ENCODE measurements around the gene TSC22D4. TPM values are rescaled to one million over a fixed set of nuclear protein-coding genes. Genes with fewer than 3 reads are reported as not detected.
A peak's percentile ranks its signal among the peaks of the same experiment; 100 is the strongest.
"Not testable (repeated sequence)": the region's sequence is repeated elsewhere in the genome, so short reads cannot be mapped to it uniquely, and the experiment has no call there.

TSC22D4 gene
- total RNA-seq, 2 experiments from 2014 or later: 46.0 to 48.7 TPM

DNA sequence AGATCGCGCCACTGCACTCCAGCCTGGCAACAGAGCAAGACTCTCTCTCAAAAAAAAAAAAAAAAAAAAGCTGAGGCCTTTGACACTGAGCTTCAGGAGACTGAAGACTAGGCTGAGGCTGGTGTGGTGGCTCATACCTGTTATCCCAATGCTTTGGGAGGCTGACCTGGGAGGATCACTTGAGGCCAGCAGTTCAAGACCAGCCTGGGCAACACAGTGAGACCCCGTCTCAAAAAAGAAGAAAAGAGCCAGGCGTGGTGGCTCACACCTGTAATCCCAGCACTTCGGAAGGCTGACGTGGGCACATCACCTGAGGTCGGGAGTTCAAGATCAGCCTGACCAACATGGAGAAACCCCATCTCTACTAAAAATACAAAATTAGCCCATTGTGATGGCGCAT lies 31.7 kb downstream of the TSC22D4 start:
- H3K4me3 Mint-ChIP-seq; intact Hi-C loops (cut with micrococcal nuclease); H3K36me3 Mint-ChIP-seq (ENCODE audit: low read depth); H3K27me3 Mint-ChIP-seq (ENCODE audit: low read depth); H3K27ac Mint-ChIP-seq; H3K9me3 Mint-ChIP-seq; DNase-seq: not testable (repeated sequence)
- CTCF ChIA-PET: interaction anchor here (0.6 to 1.6 kb wide), 3 partner anchors 7 to 35 kb away, joined by 3 read pairs; no protein-coding TSS in a partner anchor
- peaks cover 20% of the 10 kb centered on the region for H3K4me1 Mint-ChIP-seq (ENCODE audit: low read depth)

DNA sequence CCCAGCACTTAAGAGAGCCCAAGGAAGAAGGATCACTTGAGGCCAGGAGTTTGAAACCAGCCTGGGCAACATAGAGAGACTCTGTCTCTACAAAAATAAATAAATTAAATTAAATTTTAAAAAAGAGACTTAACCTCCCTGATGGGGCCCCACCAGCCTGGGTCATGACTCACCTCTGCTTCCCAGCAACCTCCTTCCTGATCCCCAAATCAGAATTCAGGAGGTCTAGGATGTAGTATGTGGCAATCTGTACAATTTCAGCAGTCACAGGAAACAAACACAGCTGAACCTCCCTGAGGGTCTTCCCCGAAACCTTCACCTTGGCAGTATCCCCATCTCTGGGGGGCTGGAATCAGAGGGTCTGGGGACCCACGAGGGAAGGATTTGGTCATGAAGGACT lies 33.0 kb downstream of the TSC22D4 start:
- Mint-ChIP-seq H3K4me1 (ENCODE audit: low read depth) (peaks cover 20% of the 10 kb centered on the region), H3K36me3 (ENCODE audit: low read depth) (no peaks in the 10 kb centered on the region), H3K27me3 (ENCODE audit: low read depth) (no peaks in the 10 kb centered on the region), H3K9me3 (no peaks in the 10 kb centered on the region), H3K4me3 (no peak overlapping the region), H3K27ac (no peak overlapping the region)
- CTCF ChIA-PET: interaction anchor here (0.7 to 1.7 kb wide), 4 partner anchors 9 to 184 kb away, joined by 3 read pairs; no protein-coding TSS in a partner anchor
- intact Hi-C loops (cut with micrococcal nuclease): no loop called here
- no peak for DNase-seq

DNA sequence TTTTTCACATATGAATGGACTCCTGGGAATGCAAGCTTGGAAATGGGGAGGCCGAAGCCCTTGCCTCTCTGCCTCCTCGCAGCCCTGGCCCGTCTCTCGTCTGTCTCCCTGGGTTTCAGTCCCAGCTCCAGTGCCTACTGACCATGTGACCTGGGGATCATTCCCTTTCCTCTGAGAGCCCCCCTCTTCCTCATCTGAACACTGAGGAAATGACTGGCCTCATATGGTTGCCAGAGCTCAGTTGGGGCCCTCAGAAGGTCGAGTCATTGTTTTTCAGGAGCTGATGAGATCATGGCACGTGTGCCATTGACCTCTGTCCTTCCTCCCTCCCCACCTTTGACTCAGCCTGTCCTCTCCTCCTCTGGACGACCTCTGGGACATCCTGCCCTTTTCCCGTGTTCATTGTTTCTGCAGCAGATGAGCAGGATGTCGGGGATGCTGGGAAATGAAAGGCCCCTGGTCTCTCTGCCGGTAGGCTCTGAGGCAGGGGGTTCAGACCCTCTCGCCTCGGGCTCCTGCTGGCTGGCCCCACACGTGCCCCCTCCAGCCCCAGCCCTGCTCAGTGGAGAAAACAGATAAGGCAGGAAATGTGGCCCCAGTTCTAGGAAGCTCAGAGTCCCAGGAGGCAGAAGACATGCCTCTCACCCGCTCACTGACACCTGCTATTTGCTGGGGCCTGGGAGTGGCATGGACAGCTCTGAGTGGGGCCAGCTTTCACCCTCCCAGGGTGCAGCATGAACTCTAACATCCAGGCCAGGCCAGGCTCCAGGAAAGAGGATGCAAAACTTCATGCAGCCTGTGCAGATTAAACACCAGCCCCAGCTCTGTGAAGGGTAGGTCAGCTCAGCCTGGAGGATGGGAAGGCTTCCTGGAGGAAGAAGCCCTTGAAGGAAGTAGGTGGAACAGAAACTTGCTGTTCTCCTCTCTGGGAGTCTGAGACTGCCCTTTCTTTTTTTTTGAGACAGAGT lies 34.4 kb downstream of the TSC22D4 start:
- H3K4me1 Mint-ChIP-seq (ENCODE audit: low read depth): peaks cover 14% of the 10 kb centered on the region
- no peak overlapping the region for H3K4me3 Mint-ChIP-seq
- peak overlapping the region; percentile 63 for H3K27ac Mint-ChIP-seq
- no peaks in the 10 kb centered on the region for H3K9me3 Mint-ChIP-seq
- H3K36me3 Mint-ChIP-seq (ENCODE audit: low read depth): no peaks in the 10 kb centered on the region
- CTCF ChIA-PET: interaction anchor here (0.5 to 1.7 kb wide), 7 partner anchors 9 to 312 kb away, joined by 3 to 6 read pairs (median 3); no protein-coding TSS in a partner anchor
- peak; percentile 45 for DNase-seq
- H3K27me3 Mint-ChIP-seq (ENCODE audit: low read depth): no peaks in the 10 kb centered on the region
- intact Hi-C loops (cut with micrococcal nuclease): no loop called here

DNA sequence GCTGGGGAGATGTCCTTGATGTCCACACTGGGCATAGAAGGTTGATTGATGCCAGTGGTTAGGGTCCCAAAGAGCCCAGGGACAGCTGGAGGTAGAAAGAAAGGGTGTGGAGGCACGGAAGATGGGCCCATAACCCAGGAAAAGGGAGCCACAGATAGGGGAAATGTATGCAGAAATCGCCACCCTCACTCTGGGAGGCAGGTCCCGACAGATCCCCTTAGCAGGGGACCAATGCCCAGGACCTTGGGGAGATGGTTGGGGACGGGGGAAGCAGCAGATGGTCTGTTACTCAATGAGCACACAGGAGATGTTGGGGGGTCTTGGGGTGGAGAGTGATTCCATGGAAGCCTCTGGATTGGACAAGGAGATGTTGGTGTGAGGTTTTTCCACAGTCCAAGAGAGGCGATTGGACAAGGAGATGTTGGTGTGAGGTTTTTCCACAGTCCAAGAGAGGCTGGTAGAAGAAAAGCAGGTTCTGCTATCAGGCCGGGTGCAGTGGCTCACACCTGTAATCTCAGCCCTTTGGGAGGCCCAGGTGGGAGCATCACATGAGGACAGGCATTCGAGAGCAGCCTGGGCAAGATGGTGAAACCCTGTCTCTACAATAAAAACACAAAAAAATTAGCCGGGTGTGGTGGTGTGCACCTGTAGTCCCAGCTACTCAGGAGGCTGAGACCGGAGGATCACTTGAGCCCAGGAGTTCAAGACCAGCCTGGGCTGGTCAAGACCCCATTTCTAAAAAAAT lies 35.7 kb downstream of the TSC22D4 start:
- H3K4me3 Mint-ChIP-seq: no peak overlapping the region
- H3K27me3 Mint-ChIP-seq (ENCODE audit: low read depth): no peaks in the 10 kb centered on the region
- CTCF ChIA-PET: interaction anchor here (0.6 to 1.4 kb wide), 3 partner anchors 13 to 262 kb away, joined by 3 to 4 read pairs (median 3); no protein-coding TSS in a partner anchor
- no peaks in the 10 kb centered on the region for H3K36me3 Mint-ChIP-seq (ENCODE audit: low read depth)
- H3K27ac Mint-ChIP-seq: no peak overlapping the region
- no peaks in the 10 kb centered on the region for H3K9me3 Mint-ChIP-seq
- peaks cover 14% of the 10 kb centered on the region for H3K4me1 Mint-ChIP-seq (ENCODE audit: low read depth)
- DNase-seq: no peak
- intact Hi-C loops (cut with micrococcal nuclease): no loop called here

DNA sequence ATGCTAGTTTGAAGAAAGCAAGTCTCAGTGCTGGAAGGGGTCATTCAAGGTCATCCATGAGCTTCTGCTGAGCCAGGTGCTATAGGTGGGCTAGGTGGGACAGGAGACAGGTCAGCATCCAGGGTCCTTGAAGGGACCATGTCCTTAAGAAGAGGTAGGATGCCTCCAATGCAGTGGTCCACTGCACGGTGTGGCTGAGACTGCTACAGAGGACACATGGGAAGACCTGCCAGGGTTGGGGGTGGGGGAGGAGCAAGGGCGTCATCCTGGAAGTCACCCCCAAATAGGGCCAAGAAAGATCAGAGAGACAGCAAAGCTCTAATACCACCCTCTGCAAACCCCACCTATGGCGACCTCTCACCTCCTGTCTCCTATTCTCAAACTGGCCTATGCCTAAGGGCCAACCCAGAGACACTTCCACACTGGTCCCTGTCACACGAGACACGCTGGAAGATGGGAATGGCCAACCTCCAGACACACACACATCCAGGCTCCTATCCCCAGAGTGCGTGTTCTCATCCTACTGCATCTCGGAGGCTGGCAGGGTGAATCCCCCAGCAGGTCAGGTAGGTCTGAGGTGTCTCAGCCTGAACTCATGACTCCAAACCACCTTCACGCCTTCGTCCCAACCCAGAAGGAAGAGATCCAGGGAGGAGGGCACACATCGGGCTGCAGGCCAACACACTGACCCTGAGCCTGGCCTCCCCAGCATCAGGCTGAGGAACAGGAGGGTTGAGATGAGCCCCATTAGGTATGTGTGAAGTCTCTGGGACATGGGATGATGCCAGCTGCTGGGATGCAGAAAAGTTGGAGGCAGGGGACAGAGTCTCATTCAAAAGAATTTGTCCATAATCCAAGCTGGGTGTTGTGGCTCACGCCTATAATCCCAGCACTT lies 37.1 kb downstream of the TSC22D4 start:
- no peak for DNase-seq
- intact Hi-C loops (cut with micrococcal nuclease): no loop called here
- no peaks in the 10 kb centered on the region for H3K9me3 Mint-ChIP-seq
- no peak overlapping the region for H3K27ac Mint-ChIP-seq
- no peak overlapping the region for H3K4me3 Mint-ChIP-seq
- CTCF ChIA-PET: interaction anchor here (0.6 to 0.8 kb wide), 2 partner anchors 66 to 263 kb away, joined by 3 read pairs; no protein-coding TSS in a partner anchor
- no peaks in the 10 kb centered on the region for H3K36me3 Mint-ChIP-seq (ENCODE audit: low read depth)
- H3K4me1 Mint-ChIP-seq (ENCODE audit: low read depth): peaks cover 14% of the 10 kb centered on the region
- H3K27me3 Mint-ChIP-seq (ENCODE audit: low read depth): no peaks in the 10 kb centered on the region

DNA sequence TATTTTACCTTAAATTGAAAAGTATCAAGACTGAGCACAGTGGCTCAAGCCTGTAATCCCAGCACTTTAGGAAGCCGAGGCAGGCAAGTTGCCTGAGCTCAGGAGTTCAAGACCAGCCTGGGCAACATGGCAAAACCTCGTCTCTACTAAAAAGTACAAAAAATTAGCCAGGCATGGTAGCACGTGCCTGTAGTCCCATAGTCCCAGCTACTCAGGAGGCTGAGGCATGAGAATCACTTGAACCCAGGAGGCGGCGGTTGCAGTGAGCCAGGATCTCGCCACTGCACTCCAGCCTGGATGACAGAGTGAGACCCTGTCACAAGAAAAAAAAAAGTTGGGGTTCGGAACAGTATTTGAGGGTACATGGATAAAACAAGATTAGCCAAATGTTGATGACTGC lies 39.8 kb downstream of the TSC22D4 start:
- CTCF ChIA-PET: interaction anchor here (2.7 kb wide), 1 partner anchor 11 kb away, joined by 10 read pairs; no protein-coding TSS in a partner anchor
- H3K4me3 Mint-ChIP-seq; intact Hi-C loops (cut with micrococcal nuclease); H3K27me3 Mint-ChIP-seq (ENCODE audit: low read depth); H3K27ac Mint-ChIP-seq; DNase-seq; H3K9me3 Mint-ChIP-seq: not testable (repeated sequence)
- H3K4me1 Mint-ChIP-seq (ENCODE audit: low read depth): peaks cover 17% of the 10 kb centered on the region
- H3K36me3 Mint-ChIP-seq (ENCODE audit: low read depth): peaks cover 17% of the 10 kb centered on the region

DNA sequence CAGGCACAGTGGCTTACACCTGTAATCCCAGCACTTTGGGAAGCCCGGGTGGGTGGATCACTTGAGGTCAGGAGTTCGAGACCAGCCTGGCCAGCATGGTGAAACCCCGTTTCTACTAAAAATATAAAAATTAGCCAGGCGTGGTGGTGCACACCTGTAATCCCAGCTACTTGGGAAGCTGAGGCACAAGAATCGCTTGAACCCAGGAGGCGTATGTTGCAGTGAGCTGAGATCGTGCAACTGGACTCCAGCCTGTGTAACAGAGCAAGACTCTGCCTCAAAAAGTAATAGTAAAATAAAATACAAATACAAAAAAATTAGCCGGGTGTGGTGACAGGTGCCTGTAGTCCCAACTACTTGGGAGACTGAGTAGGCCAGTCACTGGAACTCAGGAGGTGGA lies 40.3 kb downstream of the TSC22D4 start:
- H3K9me3 Mint-ChIP-seq; H3K27ac Mint-ChIP-seq; H3K27me3 Mint-ChIP-seq (ENCODE audit: low read depth); H3K4me3 Mint-ChIP-seq; DNase-seq; intact Hi-C loops (cut with micrococcal nuclease): not testable (repeated sequence)
- Mint-ChIP-seq H3K36me3 (ENCODE audit: low read depth) (peaks cover 22% of the 10 kb centered on the region), H3K4me1 (ENCODE audit: low read depth) (peaks cover 21% of the 10 kb centered on the region)
- CTCF ChIA-PET: interaction anchor here (0.7 to 2.7 kb wide), 2 partner anchors 11 to 706 kb away, joined by 3 to 10 read pairs; no protein-coding TSS in a partner anchor

DNA sequence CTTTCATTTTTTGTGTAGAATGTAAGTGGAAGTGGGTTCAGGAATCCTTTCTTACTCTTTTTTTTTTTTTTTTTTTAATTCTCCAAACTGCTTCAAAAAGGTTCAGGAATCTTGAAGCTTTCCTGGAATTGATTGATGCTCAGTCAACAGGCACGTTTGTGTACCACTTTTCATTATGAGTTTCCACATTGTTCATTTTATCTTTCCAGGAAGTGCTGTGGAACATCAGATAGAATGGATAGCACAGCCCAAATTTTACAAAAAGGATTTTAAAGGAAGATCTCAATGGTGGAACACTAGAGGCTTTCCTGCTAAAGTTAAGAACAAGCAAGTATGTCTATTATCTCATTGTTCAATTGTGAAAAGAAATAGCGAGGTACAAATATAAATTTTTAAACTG lies 40.8 kb downstream of the TSC22D4 start:
- CTCF ChIA-PET: interaction anchor here (0.6 to 2.7 kb wide), 4 partner anchors 12 to 706 kb away, joined by 3 to 10 read pairs (median 6); no protein-coding TSS in a partner anchor
- DNase-seq: no peak
- Mint-ChIP-seq H3K4me1 (ENCODE audit: low read depth) (peaks cover 26% of the 10 kb centered on the region), H3K36me3 (ENCODE audit: low read depth) (peaks cover 26% of the 10 kb centered on the region), H3K27me3 (ENCODE audit: low read depth) (no peaks in the 10 kb centered on the region), H3K9me3 (no peaks in the 10 kb centered on the region), H3K4me3 (no peak overlapping the region), H3K27ac (peak overlapping the region; percentile 50)
- intact Hi-C loops (cut with micrococcal nuclease): no loop called here

DNA sequence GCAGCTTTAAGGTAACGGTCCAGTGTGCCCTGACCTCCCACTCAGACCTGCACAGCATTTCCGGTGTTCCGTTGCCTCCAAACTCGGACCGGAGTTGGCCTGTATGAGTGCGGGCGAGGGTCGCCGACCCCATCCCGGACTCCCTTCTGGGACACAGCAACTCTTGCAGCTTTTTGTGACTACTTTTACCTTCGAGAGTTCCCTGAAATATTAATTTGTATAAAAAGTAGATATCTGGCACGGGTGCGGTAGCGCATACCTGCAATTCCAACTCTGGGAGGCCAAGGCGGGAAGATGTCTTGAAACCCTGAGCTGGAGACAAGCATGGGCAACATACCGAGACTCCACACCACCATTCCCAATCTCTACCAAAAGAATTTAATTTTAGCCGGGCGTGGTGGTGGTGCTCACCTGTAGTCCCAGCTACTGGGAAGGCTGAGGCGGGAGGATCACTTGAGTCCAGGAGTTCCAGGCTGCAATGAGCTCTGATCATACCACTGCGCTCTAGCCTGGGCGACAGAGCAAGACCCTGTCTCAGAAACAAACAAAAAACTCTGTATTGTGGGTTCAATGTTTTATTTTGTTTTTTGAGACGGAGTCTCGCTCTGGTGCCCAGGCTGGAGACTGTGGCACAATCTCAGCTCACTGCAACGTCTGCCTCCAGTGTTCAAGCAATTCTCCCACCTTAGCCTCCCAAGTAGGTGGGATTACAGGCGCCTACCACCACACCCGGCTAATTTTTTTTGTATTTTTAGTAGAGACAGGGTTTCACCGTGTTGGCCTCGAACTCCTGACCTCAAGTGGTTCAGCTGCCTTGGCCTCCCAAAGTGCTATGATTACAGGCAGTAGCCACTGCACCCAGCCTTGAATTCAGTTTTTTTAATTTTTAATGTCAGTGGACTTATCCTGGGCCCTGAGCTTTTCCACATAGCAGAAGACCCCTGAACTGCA lies 41.6 kb downstream of the TSC22D4 start:
- peaks cover 34% of the 10 kb centered on the region for H3K4me1 Mint-ChIP-seq (ENCODE audit: low read depth)
- peak overlapping the region; percentile 97 for H3K27ac Mint-ChIP-seq
- no peaks in the 10 kb centered on the region for H3K27me3 Mint-ChIP-seq (ENCODE audit: low read depth)
- CTCF ChIA-PET: interaction anchor here (0.6 to 1.4 kb wide), 7 partner anchors 15 to 707 kb away, joined by 3 to 8 read pairs (median 4); partner anchors contain the start of gene POP7
- peak overlapping the region; percentile 94 for H3K4me3 Mint-ChIP-seq
- no peak for DNase-seq
- intact Hi-C loops (cut with micrococcal nuclease): no loop called here
- peaks cover 34% of the 10 kb centered on the region for H3K36me3 Mint-ChIP-seq (ENCODE audit: low read depth)
- no peaks in the 10 kb centered on the region for H3K9me3 Mint-ChIP-seq

DNA sequence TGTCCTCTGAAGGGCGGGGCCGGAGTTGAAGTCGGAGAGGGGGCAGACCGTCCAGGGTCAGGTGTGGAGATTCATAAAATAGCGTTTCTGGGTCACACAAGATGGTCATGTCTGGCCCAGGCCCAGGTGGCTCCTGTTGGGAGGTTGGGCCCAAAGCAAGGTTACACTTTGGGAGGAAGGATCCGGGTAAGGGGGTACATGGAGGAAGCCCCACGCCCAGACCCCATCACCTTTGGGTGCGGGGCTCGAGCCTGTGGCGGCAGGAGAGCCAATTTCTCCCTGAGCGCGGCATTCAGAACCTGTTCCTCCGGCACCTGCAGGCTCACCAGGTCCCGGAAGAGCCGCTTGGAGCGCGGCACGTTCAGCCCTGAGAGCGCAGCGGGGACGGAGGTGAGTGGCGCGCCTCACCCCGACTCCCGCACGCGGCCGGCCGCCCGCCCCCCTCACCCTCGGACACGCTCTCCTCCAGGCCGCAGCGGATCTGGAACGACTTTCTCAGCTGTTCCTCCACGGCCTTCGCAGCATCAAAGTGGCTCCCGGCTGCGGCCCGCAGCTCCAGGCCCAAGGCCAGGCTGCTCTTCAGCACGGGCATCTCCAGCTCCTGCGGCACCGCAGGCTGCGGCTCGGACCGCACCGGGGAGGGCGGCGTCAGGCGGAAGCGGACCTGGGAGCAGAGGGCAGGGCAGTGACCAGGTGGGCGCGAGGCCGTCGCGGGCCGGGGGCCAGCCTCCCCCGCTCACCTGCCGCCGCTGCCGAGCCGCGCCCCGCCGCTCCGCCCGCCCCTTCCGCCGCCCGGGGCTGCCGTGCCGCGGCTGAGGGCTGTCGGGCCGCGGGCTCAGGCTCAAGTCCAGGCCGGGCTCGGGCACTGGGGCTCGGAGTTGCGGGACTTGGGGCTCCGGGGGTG lies 43.4 kb downstream of the TSC22D4 start:
- intact Hi-C loops (cut with micrococcal nuclease): loop anchor here (1.0 kb wide), 4 partner anchors 7 to 287 kb away; partner anchors contain the start of genes LAMTOR4, TSC22D4 and ZCWPW1
- Mint-ChIP-seq H3K27me3 (ENCODE audit: low read depth) (no peaks in the 10 kb centered on the region), H3K4me3 (peak overlapping the region; percentile 94), H3K9me3 (no peaks in the 10 kb centered on the region), H3K4me1 (ENCODE audit: low read depth) (peaks cover 52% of the 10 kb centered on the region), H3K36me3 (ENCODE audit: low read depth) (peaks cover 41% of the 10 kb centered on the region), H3K27ac (peak overlapping the region; percentile 97)
- CTCF ChIA-PET: interaction anchor here (0.7 to 1.4 kb wide), 5 partner anchors 10 to 270 kb away, joined by 3 to 7 read pairs (median 3); partner anchors contain the start of gene POP7
- DNase-seq: peak; percentile 62

All from activated naive CD4-positive, alpha-beta T cell treated with anti-CD3 and anti-CD28 coated beads for 36 hours (primary cell).